ENCODE data around the gene PDXP.
A peak's percentile ranks its signal among the peaks of the same experiment; 100 is the strongest.

PDXP gene

GRCh38 chr22:37659897-37660708 lies 1.6 kb downstream of the PDXP start:
- H2BK5ac ChIP-seq (ENCODE audit: low read depth, low read length, poor library complexity, severe bottlenecking), result no peak overlapping the region
- peak overlapping the region; percentile 62 for H2BK15ac ChIP-seq (ENCODE audit: low read depth, poor library complexity, severe bottlenecking)
- H4K91ac ChIP-seq (ENCODE audit: low read length), result no peak overlapping the region
- H3K4me1 ChIP-seq (ENCODE audit: control insufficient read depth, insufficient read depth, low read depth, low read length), result peaks cover 29% of the 10 kb centered on the region
- no peak overlapping the region for H3K23ac ChIP-seq (ENCODE audit: low read length in 2 of 2)
- no peak overlapping the region for H3K18ac ChIP-seq (ENCODE audit: low read depth in 1 of 2, low read length in 2 of 2)
- no peak overlapping the region for H2AK5ac ChIP-seq (ENCODE audit: low read length, severe bottlenecking)
- peak overlapping the region; percentile 1 to 51 for H2BK12ac ChIP-seq (ENCODE audit: low read length in 2 of 2)
- H4K8ac ChIP-seq (ENCODE audit: low read length), result no peak overlapping the region
- H3K9ac ChIP-seq (ENCODE audit: low read length), result peak overlapping the region; percentile 80
- H3K4me2 ChIP-seq (ENCODE audit: low read length, poor library complexity, severe bottlenecking), result peak overlapping the region; percentile 89
- DNase-seq, result no peak
- H3K14ac ChIP-seq (ENCODE audit: low read length in 2 of 2), result no peak overlapping the region
- H3K27ac ChIP-seq (ENCODE audit: low read length, poor library complexity, severe bottlenecking), result no peak overlapping the region
- no peaks in the 10 kb centered on the region for H3K9me3 ChIP-seq (ENCODE audit: control insufficient read depth, low read length)
- H2AFZ ChIP-seq (ENCODE audit: low read depth, low read length), result no peak overlapping the region
- peak overlapping the region in 1 of 2 experiments; percentile 91 for H3K4me3 ChIP-seq (ENCODE audit: insufficient read depth in 1 of 2, low read depth in 1 of 2, low read length in 2 of 2)
- H3K27me3 ChIP-seq (ENCODE audit: control insufficient read depth in 1 of 2, insufficient read depth in 1 of 2, low read length in 2 of 2), result no peaks in the 10 kb centered on the region
- no peak overlapping the region for H3K4ac ChIP-seq (ENCODE audit: low read depth in 1 of 2, low read length in 2 of 2)
- 86% methylated on average over 14 of the region's 14 CpGs for WGBS
- H3K79me1 ChIP-seq (replicated peaks; ENCODE audit: low read length, poor library complexity, severe bottlenecking), result peaks cover 21% of the 10 kb centered on the region
- peaks cover 0 to 19% of the 10 kb centered on the region in 2 experiments for H3K36me3 ChIP-seq (ENCODE audit: control insufficient read depth in 1 of 2, insufficient read depth in 2 of 2, low read depth in 1 of 2, low read length in 2 of 2)
- H2BK120ac ChIP-seq (ENCODE audit: low read depth, low read length), result no peak overlapping the region

DNA sequence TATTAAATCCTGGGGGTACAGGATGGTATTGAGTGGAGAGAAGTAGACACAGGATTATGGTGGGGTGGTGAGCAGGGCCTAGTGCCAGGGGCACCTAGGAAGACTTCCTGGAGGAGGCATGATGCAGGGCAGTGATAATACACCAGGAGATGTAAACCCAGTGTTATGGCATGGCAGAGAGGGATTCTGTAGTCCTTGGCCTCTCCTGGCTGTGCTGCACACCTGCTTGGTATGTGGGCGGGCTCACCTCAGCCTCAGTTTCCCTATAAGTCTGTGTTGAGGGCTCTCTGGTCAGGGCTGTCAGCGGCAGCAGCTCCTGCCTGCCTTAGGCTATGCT lies 2.2 kb downstream of the PDXP start:
- Histone ChIP-seq H3K18ac (ENCODE audit: low read depth in 1 of 2, low read length in 2 of 2) (no peak overlapping the region), H2BK15ac (ENCODE audit: low read depth, poor library complexity, severe bottlenecking) (peak overlapping the region; percentile 6), H3K36me3 (ENCODE audit: control insufficient read depth in 1 of 2, insufficient read depth in 2 of 2, low read depth in 1 of 2, low read length in 2 of 2) (peaks cover 2 to 19% of the 10 kb centered on the region in 2 experiments), H3K4me2 (ENCODE audit: low read length, poor library complexity, severe bottlenecking) (no peak overlapping the region), H3K23ac (ENCODE audit: low read length in 2 of 2) (no peak overlapping the region), H2BK120ac (ENCODE audit: low read depth, low read length) (no peak overlapping the region), H4K91ac (ENCODE audit: low read length) (peak overlapping the region; percentile 30), H2BK5ac (ENCODE audit: low read depth, low read length, poor library complexity, severe bottlenecking) (no peak overlapping the region), H2BK12ac (ENCODE audit: low read length in 2 of 2) (peak overlapping the region in 1 of 2 experiments; percentile 37), H3K9ac (ENCODE audit: low read length) (peak overlapping the region; percentile 68), H3K4ac (ENCODE audit: low read depth in 1 of 2, low read length in 2 of 2) (no peak overlapping the region), H3K14ac (ENCODE audit: low read length in 2 of 2) (no peak overlapping the region), H2AFZ (ENCODE audit: low read depth, low read length) (no peak overlapping the region), H2AK5ac (ENCODE audit: low read length, severe bottlenecking) (no peak overlapping the region), H3K79me1 (replicated peaks; ENCODE audit: low read length, poor library complexity, severe bottlenecking) (peaks cover 27% of the 10 kb centered on the region), H3K27me3 (ENCODE audit: control insufficient read depth in 1 of 2, insufficient read depth in 1 of 2, low read length in 2 of 2) (no peaks in the 10 kb centered on the region), H3K4me1 (ENCODE audit: control insufficient read depth, insufficient read depth, low read depth, low read length) (peaks cover 31% of the 10 kb centered on the region), H3K27ac (ENCODE audit: low read length, poor library complexity, severe bottlenecking) (no peak overlapping the region), H3K9me3 (ENCODE audit: control insufficient read depth, low read length) (no peaks in the 10 kb centered on the region), H4K8ac (ENCODE audit: low read length) (no peak overlapping the region), H3K4me3 (ENCODE audit: insufficient read depth in 1 of 2, low read depth in 1 of 2, low read length in 2 of 2) (peak overlapping the region in 1 of 2 experiments; percentile 1)
- WGBS, result 79% methylated on average over 2 of the region's 2 CpGs
- DNase-seq, result no peak

- Histone ChIP-seq H4K91ac (ENCODE audit: low read length) (peak overlapping the region; percentile 34), H3K14ac (ENCODE audit: low read length in 2 of 2) (no peak overlapping the region), H3K4me1 (ENCODE audit: control insufficient read depth, insufficient read depth, low read depth, low read length) (peaks cover 31% of the 10 kb centered on the region), H2AFZ (ENCODE audit: low read depth, low read length) (no peak overlapping the region), H3K27me3 (ENCODE audit: control insufficient read depth in 1 of 2, insufficient read depth in 1 of 2, low read length in 2 of 2) (no peaks in the 10 kb centered on the region), H3K18ac (ENCODE audit: low read depth in 1 of 2, low read length in 2 of 2) (no peak overlapping the region), H2BK15ac (ENCODE audit: low read depth, poor library complexity, severe bottlenecking) (no peak overlapping the region), H3K4me2 (ENCODE audit: low read length, poor library complexity, severe bottlenecking) (no peak overlapping the region), H3K9ac (ENCODE audit: low read length) (peak overlapping the region; percentile 68), H3K23ac (ENCODE audit: low read length in 2 of 2) (no peak overlapping the region), H2AK5ac (ENCODE audit: low read length, severe bottlenecking) (no peak overlapping the region), H3K36me3 (ENCODE audit: control insufficient read depth in 1 of 2, insufficient read depth in 2 of 2, low read depth in 1 of 2, low read length in 2 of 2) (peaks cover 9 to 23% of the 10 kb centered on the region in 2 experiments), H3K4ac (ENCODE audit: low read depth in 1 of 2, low read length in 2 of 2) (no peak overlapping the region), H3K27ac (ENCODE audit: low read length, poor library complexity, severe bottlenecking) (peak overlapping the region; percentile 21), H3K4me3 (ENCODE audit: insufficient read depth in 1 of 2, low read depth in 1 of 2, low read length in 2 of 2) (peak overlapping the region in 1 of 2 experiments; percentile 1), H2BK12ac (ENCODE audit: low read length in 2 of 2) (peak overlapping the region in 1 of 2 experiments; percentile 3), H3K79me1 (replicated peaks; ENCODE audit: low read length, poor library complexity, severe bottlenecking) (peaks cover 33% of the 10 kb centered on the region), H2BK120ac (ENCODE audit: low read depth, low read length) (no peak overlapping the region), H3K9me3 (ENCODE audit: control insufficient read depth, low read length) (no peaks in the 10 kb centered on the region), H4K8ac (ENCODE audit: low read length) (no peak overlapping the region), H2BK5ac (ENCODE audit: low read depth, low read length, poor library complexity, severe bottlenecking) (no peak overlapping the region)
- peak; percentile 95 for DNase-seq
- 17% methylated on average over 9 of the region's 12 CpGs for WGBS
Observed at GRCh38 chr22:37661160-37661924, 2.8 kb downstream of the PDXP start.

- H2AK5ac ChIP-seq (ENCODE audit: low read length, severe bottlenecking), result peak overlapping the region; percentile 79
- peak overlapping the region in 1 of 2 experiments; percentile 38 for H3K18ac ChIP-seq (ENCODE audit: low read depth in 1 of 2, low read length in 2 of 2)
- H3K14ac ChIP-seq (ENCODE audit: low read length in 2 of 2), result peak overlapping the region in 1 of 2 experiments; percentile 45
- H3K9me3 ChIP-seq (ENCODE audit: control insufficient read depth, low read length), result no peaks in the 10 kb centered on the region
- H2BK120ac ChIP-seq (ENCODE audit: low read depth, low read length), result no peak overlapping the region
- 86% methylated on average over 3 of the region's 5 CpGs for whole genome bisulfite sequencing
- H3K27ac ChIP-seq (ENCODE audit: low read length, poor library complexity, severe bottlenecking), result no peak overlapping the region
- H2BK5ac ChIP-seq (ENCODE audit: low read depth, low read length, poor library complexity, severe bottlenecking), result no peak overlapping the region
- peak overlapping the region; percentile 51 for H3K9ac ChIP-seq (ENCODE audit: low read length)
- H3K4me1 ChIP-seq (ENCODE audit: control insufficient read depth, insufficient read depth, low read depth, low read length), result peaks cover 31% of the 10 kb centered on the region
- peak overlapping the region; percentile 28 to 54 for H2BK12ac ChIP-seq (ENCODE audit: low read length in 2 of 2)
- no peak overlapping the region for H2AFZ ChIP-seq (ENCODE audit: low read depth, low read length)
- H3K79me1 ChIP-seq (replicated peaks; ENCODE audit: low read length, poor library complexity, severe bottlenecking), result peaks cover 38% of the 10 kb centered on the region
- H3K4ac ChIP-seq (ENCODE audit: low read depth in 1 of 2, low read length in 2 of 2), result peak overlapping the region in 1 of 2 experiments; percentile 47
- peak overlapping the region; percentile 48 for H4K8ac ChIP-seq (ENCODE audit: low read length)
- peaks cover 11 to 30% of the 10 kb centered on the region in 2 experiments for H3K36me3 ChIP-seq (ENCODE audit: control insufficient read depth in 1 of 2, insufficient read depth in 2 of 2, low read depth in 1 of 2, low read length in 2 of 2)
- no peak overlapping the region for H3K4me3 ChIP-seq (ENCODE audit: insufficient read depth in 1 of 2, low read depth in 1 of 2, low read length in 2 of 2)
- no peak overlapping the region for H4K91ac ChIP-seq (ENCODE audit: low read length)
- H3K27me3 ChIP-seq (ENCODE audit: control insufficient read depth in 1 of 2, insufficient read depth in 1 of 2, low read length in 2 of 2), result no peaks in the 10 kb centered on the region
- no peak for DNase-seq
- H2BK15ac ChIP-seq (ENCODE audit: low read depth, poor library complexity, severe bottlenecking), result no peak overlapping the region
- H3K4me2 ChIP-seq (ENCODE audit: low read length, poor library complexity, severe bottlenecking), result no peak overlapping the region
- H3K23ac ChIP-seq (ENCODE audit: low read length in 2 of 2), result peak overlapping the region in 1 of 2 experiments; percentile 73
Observed at GRCh38 chr22:37662039-37662438, 3.5 kb downstream of the PDXP start.
